HEK293T (cell line): ENCODE measurements around the gene TRAF2.

Source experiments
- CTCF ChIA-PET: fragments of 350-600 bp; formaldehyde crosslinking; extraction: SDS; loops from one replicate; lab custom pipeline; 2021; ENCODE audit warnings: antibody characterized with exemption, inconsistent platforms; lab: Yijun Ruan, JAX
- POLR2A ChIA-PET: fragments of 350-600 bp; formaldehyde crosslinking; extraction: SDS; loops from one replicate; lab custom pipeline; 2020; ENCODE audit warnings: antibody characterized with exemption, inconsistent platforms; lab: Yijun Ruan, JAX
- DNase-seq: peaks from one replicate; pipeline ENCODE4 v3.0.0; 2012; ENCODE audit warnings: mixed read lengths; ENCODE audit errors: extremely low spot score
- ARNT ChIP-seq: fragments of 450-650 bp; IDR thresholded peaks from 2 replicates; pipeline ENCODE4 v1.6.1; 2017; ENCODE audit warnings: mild to moderate bottlenecking
- BHLHE40 ChIP-seq: fragments of 450-650 bp; IDR thresholded peaks from 2 replicates; pipeline ENCODE4 v1.6.1; 2016; ENCODE audit warnings: mild to moderate bottlenecking, moderate library complexity, borderline replicate concordance
- CTBP1 ChIP-seq: fragments of 450-650 bp; IDR thresholded peaks from 2 replicates; pipeline ENCODE4 v1.6.1; 2016; ENCODE audit warnings: borderline replicate concordance
- ELF4 ChIP-seq: fragments of 450-650 bp; IDR thresholded peaks from 2 replicates; pipeline ENCODE4 v1.6.1; 2017; ENCODE audit warnings: antibody characterized with exemption
- FOXA1 ChIP-seq: fragments of 450-650 bp; IDR thresholded peaks from 2 replicates; pipeline ENCODE4 v1.6.1; 2016; ENCODE audit warnings: mild to moderate bottlenecking
- FOXK2 ChIP-seq: fragments of 450-650 bp; IDR thresholded peaks from 2 replicates; pipeline ENCODE4 v1.6.1; 2016; ENCODE audit warnings: mild to moderate bottlenecking
- FOXM1 ChIP-seq: fragments of 450-650 bp; IDR thresholded peaks from 2 replicates; pipeline ENCODE4 v1.6.1; 2017; ENCODE audit warnings: mild to moderate bottlenecking, borderline replicate concordance
- HDGF ChIP-seq: fragments of 450-650 bp; IDR thresholded peaks from 2 replicates; pipeline ENCODE4 v1.6.1; 2017; ENCODE audit warnings: antibody characterized with exemption, borderline replicate concordance
- L3MBTL2 ChIP-seq: fragments of 450-650 bp; conservative IDR thresholded peaks from 2 replicates; pipeline ENCODE4 v1.6.1; 2016; ENCODE audit warnings: mild to moderate bottlenecking
- LEF1 ChIP-seq: fragments of 450-650 bp; IDR thresholded peaks from 2 replicates; pipeline ENCODE4 v1.6.1; 2017; ENCODE audit warnings: mild to moderate bottlenecking, borderline replicate concordance
- NFRKB ChIP-seq: fragments of 450-650 bp; IDR thresholded peaks from 2 replicates; pipeline ENCODE4 v1.6.1; 2016; ENCODE audit warnings: mild to moderate bottlenecking, moderate library complexity
- PKNOX1 ChIP-seq: fragments of 450-650 bp; IDR thresholded peaks from 2 replicates; pipeline ENCODE4 v1.6.1; 2016
- SP1 ChIP-seq: fragments of 450-650 bp; IDR thresholded peaks from 2 replicates; pipeline ENCODE4 v1.6.1; 2017
- SUZ12 ChIP-seq: fragments of 450-650 bp; IDR thresholded peaks from 2 replicates; pipeline ENCODE4 v1.6.1; 2016; ENCODE audit warnings: mild to moderate bottlenecking
- TARDBP ChIP-seq: fragments of 450-650 bp; IDR thresholded peaks from 2 replicates; pipeline ENCODE4 v1.6.1; 2016
- ZNF384 ChIP-seq: fragments of 450-650 bp; IDR thresholded peaks from 2 replicates; pipeline ENCODE4 v1.6.1; 2016

Gene TRAF2

GRCh38 chr9:136955943-136956335 is 69.6 kb downstream of the TRAF2 start:
- ChIA-PET CTCF (no interaction called here), POLR2A (no interaction called here)
- TF ChIP-seq ELF4 (no peak), FOXK2 (no peak), PKNOX1 (no peak), HDGF (no peak)
- DNase-seq = no peak

- TF ChIP-seq ARNT = no peak
- TF ChIP-seq NFRKB = no peak
- TF ChIP-seq L3MBTL2 = no peak
- no peak for TF ChIP-seq HDGF
- no peak for TF ChIP-seq CTBP1
- TF ChIP-seq PKNOX1 = no peak
- TF ChIP-seq SUZ12 = no peak
- no peak for TF ChIP-seq ELF4
- TF ChIP-seq FOXA1 = no peak
- no peak for TF ChIP-seq LEF1
- no peak for TF ChIP-seq FOXK2
- TF ChIP-seq SP1 = no peak
- no peak for TF ChIP-seq FOXM1
- no peak for TF ChIP-seq BHLHE40
- no peak for TF ChIP-seq TARDBP
- TF ChIP-seq ZNF384 = no peak
- ChIA-PET POLR2A (no interaction called here), CTCF (no interaction called here)
- DNase-seq = no peak
Measured at GRCh38 chr9:136956604-136957003, 70.3 kb downstream of the TRAF2 start.

- POLR2A ChIA-PET = no interaction called here
- no peak for DNase-seq
- no peak for TF ChIP-seq FOXA1
- no peak for TF ChIP-seq NFRKB
- TF ChIP-seq SUZ12 = no peak
- no peak for TF ChIP-seq ARNT
- no peak for TF ChIP-seq L3MBTL2
- no peak for TF ChIP-seq PKNOX1
- TF ChIP-seq TARDBP = no peak
- CTCF ChIA-PET = no interaction called here
Measured at GRCh38 chr9:136957461-136957860, 71.1 kb downstream of the TRAF2 start.

- ChIA-PET POLR2A (no interaction called here), CTCF (no interaction called here)
- DNase-seq = no peak
- TF ChIP-seq SUZ12 (no peak), BHLHE40 (no peak), ARNT (no peak), FOXK2 (no peak), ELF4 (no peak), HDGF (no peak), ZNF384 (no peak), FOXM1 (no peak), L3MBTL2 (no peak), SP1 (no peak), NFRKB (no peak), FOXA1 (no peak), CTBP1 (no peak), PKNOX1 (no peak), LEF1 (no peak), TARDBP (no peak)
Measured at GRCh38 chr9:136957901-136958300, 71.6 kb downstream of the TRAF2 start.

GRCh38 chr9:136958473-136958872 is 72.2 kb downstream of the TRAF2 start:
- ChIA-PET POLR2A (no interaction called here), CTCF (no interaction called here)
- no peak for DNase-seq
- TF ChIP-seq HDGF (no peak), ARNT (no peak), NFRKB (no peak), SUZ12 (no peak), SP1 (no peak), ZNF384 (no peak), ELF4 (no peak), FOXK2 (no peak), BHLHE40 (no peak), FOXM1 (no peak), L3MBTL2 (no peak), FOXA1 (no peak), PKNOX1 (no peak), TARDBP (no peak), LEF1 (no peak), CTBP1 (no peak)
